ENCODE results near the gene TIGD6.

DNA sequence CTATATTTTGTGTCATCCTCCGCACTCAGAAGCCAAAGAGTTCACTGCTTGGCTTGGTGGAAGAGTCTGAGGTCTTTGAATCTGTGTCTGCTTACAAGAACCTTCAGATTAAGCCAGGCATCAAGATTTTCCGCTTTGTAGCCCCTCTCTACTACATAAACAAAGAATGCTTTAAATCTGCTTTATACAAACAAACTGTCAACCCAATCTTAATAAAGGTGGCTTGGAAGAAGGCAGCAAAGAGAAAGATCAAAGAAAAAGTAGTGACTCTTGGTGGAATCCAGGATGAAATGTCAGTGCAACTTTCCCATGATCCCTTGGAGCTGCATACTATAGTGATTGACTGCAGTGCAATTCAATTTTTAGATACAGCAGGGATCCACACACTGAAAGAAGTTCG lies 19.2 kb downstream of the TIGD6 start:
- TF ChIP-seq, protein P1, sequence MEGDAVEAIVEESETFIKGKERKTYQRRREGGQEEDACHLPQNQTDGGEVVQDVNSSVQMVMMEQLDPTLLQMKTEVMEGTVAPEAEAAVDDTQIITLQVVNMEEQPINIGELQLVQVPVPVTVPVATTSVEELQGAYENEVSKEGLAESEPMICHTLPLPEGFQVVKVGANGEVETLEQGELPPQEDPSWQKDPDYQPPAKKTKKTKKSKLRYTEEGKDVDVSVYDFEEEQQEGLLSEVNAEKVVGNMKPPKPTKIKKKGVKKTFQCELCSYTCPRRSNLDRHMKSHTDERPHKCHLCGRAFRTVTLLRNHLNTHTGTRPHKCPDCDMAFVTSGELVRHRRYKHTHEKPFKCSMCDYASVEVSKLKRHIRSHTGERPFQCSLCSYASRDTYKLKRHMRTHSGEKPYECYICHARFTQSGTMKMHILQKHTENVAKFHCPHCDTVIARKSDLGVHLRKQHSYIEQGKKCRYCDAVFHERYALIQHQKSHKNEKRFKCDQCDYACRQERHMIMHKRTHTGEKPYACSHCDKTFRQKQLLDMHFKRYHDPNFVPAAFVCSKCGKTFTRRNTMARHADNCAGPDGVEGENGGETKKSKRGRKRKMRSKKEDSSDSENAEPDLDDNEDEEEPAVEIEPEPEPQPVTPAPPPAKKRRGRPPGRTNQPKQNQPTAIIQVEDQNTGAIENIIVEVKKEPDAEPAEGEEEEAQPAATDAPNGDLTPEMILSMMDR (IDR thresholded peaks at IDR 0.05; ENCODE audit: low read depth, low read length, missing input control): no peak
- TF ChIP-seq HNF4G (IDR thresholded peaks at IDR 0.05) (no peak), EGR1 (IDR thresholded peaks at IDR 0.05; ENCODE audit: low read depth in 2 of 2) (no peak), YY1 (IDR thresholded peaks at IDR 0.05) (no peak), GABPA (IDR thresholded peaks at IDR 0.05 in 1 of 2, conservative IDR thresholded peaks at IDR 0.05 in 1 of 2) (no peak), RAD21 (IDR thresholded peaks at IDR 0.05) (no peak), RXRA (IDR thresholded peaks at IDR 0.05) (no peak), JUND (IDR thresholded peaks at IDR 0.05) (no peak), FOXA2 (IDR thresholded peaks at IDR 0.05) (no peak), HNF4A (conservative IDR thresholded peaks at IDR 0.05) (no peak)
- TF ChIP-seq, protein P2, sequence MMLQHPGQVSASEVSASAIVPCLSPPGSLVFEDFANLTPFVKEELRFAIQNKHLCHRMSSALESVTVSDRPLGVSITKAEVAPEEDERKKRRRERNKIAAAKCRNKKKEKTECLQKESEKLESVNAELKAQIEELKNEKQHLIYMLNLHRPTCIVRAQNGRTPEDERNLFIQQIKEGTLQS (IDR thresholded peaks at IDR 0.05): no peak
- TF ChIP-seq, protein P3, sequence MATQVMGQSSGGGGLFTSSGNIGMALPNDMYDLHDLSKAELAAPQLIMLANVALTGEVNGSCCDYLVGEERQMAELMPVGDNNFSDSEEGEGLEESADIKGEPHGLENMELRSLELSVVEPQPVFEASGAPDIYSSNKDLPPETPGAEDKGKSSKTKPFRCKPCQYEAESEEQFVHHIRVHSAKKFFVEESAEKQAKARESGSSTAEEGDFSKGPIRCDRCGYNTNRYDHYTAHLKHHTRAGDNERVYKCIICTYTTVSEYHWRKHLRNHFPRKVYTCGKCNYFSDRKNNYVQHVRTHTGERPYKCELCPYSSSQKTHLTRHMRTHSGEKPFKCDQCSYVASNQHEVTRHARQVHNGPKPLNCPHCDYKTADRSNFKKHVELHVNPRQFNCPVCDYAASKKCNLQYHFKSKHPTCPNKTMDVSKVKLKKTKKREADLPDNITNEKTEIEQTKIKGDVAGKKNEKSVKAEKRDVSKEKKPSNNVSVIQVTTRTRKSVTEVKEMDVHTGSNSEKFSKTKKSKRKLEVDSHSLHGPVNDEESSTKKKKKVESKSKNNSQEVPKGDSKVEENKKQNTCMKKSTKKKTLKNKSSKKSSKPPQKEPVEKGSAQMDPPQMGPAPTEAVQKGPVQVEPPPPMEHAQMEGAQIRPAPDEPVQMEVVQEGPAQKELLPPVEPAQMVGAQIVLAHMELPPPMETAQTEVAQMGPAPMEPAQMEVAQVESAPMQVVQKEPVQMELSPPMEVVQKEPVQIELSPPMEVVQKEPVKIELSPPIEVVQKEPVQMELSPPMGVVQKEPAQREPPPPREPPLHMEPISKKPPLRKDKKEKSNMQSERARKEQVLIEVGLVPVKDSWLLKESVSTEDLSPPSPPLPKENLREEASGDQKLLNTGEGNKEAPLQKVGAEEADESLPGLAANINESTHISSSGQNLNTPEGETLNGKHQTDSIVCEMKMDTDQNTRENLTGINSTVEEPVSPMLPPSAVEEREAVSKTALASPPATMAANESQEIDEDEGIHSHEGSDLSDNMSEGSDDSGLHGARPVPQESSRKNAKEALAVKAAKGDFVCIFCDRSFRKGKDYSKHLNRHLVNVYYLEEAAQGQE (IDR thresholded peaks at IDR 0.05): no peak
- TF ChIP-seq, protein P4, sequence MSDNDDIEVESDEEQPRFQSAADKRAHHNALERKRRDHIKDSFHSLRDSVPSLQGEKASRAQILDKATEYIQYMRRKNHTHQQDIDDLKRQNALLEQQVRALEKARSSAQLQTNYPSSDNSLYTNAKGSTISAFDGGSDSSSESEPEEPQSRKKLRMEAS (IDR thresholded peaks at IDR 0.05): no peak
- TF ChIP-seq, protein P5, sequence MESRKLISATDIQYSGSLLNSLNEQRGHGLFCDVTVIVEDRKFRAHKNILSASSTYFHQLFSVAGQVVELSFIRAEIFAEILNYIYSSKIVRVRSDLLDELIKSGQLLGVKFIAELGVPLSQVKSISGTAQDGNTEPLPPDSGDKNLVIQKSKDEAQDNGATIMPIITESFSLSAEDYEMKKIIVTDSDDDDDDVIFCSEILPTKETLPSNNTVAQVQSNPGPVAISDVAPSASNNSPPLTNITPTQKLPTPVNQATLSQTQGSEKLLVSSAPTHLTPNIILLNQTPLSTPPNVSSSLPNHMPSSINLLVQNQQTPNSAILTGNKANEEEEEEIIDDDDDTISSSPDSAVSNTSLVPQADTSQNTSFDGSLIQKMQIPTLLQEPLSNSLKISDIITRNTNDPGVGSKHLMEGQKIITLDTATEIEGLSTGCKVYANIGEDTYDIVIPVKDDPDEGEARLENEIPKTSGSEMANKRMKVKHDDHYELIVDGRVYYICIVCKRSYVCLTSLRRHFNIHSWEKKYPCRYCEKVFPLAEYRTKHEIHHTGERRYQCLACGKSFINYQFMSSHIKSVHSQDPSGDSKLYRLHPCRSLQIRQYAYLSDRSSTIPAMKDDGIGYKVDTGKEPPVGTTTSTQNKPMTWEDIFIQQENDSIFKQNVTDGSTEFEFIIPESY (IDR thresholded peaks at IDR 0.05): no peak
